HG03469 (cell line): ENCODE data around the gene USP28.
"Not testable (repeated sequence)": the region's sequence is repeated elsewhere in the genome, so short reads cannot be mapped to it uniquely, and the experiment has no call there.

ENCODE experiments used
- ATAC-seq: cut with Tn5 transposase; IDR thresholded peaks from one replicate; pipeline ENCODE4 v1.9.1; 2021; ENCODE audit warnings: mild to moderate bottlenecking, moderate library complexity, moderate number of reproducible peaks; ENCODE audit not compliant: unreplicated experiment

The USP28 gene

GRCh38 chr11:113879446-113879845 lies 4.1 kb upstream of the USP28 start:
- not testable (repeated sequence) for ATAC-seq

- no peak for ATAC-seq
Observed at GRCh38 chr11:113877670-113878055, 2.3 kb upstream of the USP28 start.

- no peak for ATAC-seq
Observed at GRCh38 chr11:113876798-113877669, 1.7 kb upstream of the USP28 start.

- no peak for ATAC-seq
Observed at GRCh38 chr11:113876074-113876797, 864 bp upstream of the USP28 start.

GRCh38 chr11:113874581-113875233 lies 665 bp downstream of the USP28 start:
- ATAC-seq: no peak

GRCh38 chr11:113874096-113874495 lies 1.3 kb downstream of the USP28 start:
- no peak for ATAC-seq

- no peak for ATAC-seq
Observed at GRCh38 chr11:113873236-113873626, 2.1 kb downstream of the USP28 start.

GRCh38 chr11:113871336-113871735 lies 4.0 kb downstream of the USP28 start:
- ATAC-seq: no peak

GRCh38 chr11:113867843-113868503 lies 7.4 kb downstream of the USP28 start:
- ATAC-seq: no peak

GRCh38 chr11:113865873-113866272 lies 9.5 kb downstream of the USP28 start:
- no peak for ATAC-seq

- no peak for ATAC-seq
Observed at GRCh38 chr11:113864410-113864809, 11.0 kb downstream of the USP28 start.

- no peak for ATAC-seq
Observed at GRCh38 chr11:113862435-113862834, 12.9 kb downstream of the USP28 start.

GRCh38 chr11:113859665-113860064 lies 15.7 kb downstream of the USP28 start:
- no peak for ATAC-seq

GRCh38 chr11:113856966-113857759 lies 18.2 kb downstream of the USP28 start:
- ATAC-seq: no peak

GRCh38 chr11:113855803-113856202 lies 19.6 kb downstream of the USP28 start:
- no peak for ATAC-seq

- no peak for ATAC-seq
Observed at GRCh38 chr11:113850188-113850587, 25.2 kb downstream of the USP28 start.

GRCh38 chr11:113849713-113850112 lies 25.7 kb downstream of the USP28 start:
- ATAC-seq: no peak

GRCh38 chr11:113847580-113847979 lies 27.8 kb downstream of the USP28 start:
- ATAC-seq: no peak

- no peak for ATAC-seq
Observed at GRCh38 chr11:113847111-113847510, 28.3 kb downstream of the USP28 start.

- ATAC-seq: no peak
Observed at GRCh38 chr11:113841691-113842090, 33.7 kb downstream of the USP28 start.
